ENCODE results near the gene CRYL1.

CRYL1 gene

DNA sequence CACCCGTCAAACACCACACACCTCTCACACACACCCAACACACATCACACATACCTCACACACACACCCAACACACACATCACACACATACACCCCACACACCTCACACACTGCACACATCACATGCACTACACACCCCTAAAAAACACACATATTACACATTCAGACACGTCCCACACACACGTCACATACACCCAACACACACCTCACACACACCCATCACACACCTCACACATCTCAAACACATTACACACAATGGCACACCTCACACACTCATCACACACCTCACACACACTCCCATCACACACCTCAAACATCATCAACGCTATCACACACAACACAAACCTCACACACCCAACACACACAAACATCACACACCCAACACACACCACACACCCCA is 133.1 kb downstream of the CRYL1 start:
- TF ChIP-seq GABPA (IDR thresholded peaks at IDR 0.05; ENCODE audit: low read depth) (no peak), CTCF (IDR thresholded peaks at IDR 0.05; ENCODE audit: insufficient read depth, low read length) (no peak), SPI1 (IDR thresholded peaks at IDR 0.05; ENCODE audit: borderline replicate concordance, low read depth) (no peak), POLR2AphosphoS5 (IDR thresholded peaks at IDR 0.05; ENCODE audit: low read depth) (no peak)
- TF ChIP-seq, protein P1, sequence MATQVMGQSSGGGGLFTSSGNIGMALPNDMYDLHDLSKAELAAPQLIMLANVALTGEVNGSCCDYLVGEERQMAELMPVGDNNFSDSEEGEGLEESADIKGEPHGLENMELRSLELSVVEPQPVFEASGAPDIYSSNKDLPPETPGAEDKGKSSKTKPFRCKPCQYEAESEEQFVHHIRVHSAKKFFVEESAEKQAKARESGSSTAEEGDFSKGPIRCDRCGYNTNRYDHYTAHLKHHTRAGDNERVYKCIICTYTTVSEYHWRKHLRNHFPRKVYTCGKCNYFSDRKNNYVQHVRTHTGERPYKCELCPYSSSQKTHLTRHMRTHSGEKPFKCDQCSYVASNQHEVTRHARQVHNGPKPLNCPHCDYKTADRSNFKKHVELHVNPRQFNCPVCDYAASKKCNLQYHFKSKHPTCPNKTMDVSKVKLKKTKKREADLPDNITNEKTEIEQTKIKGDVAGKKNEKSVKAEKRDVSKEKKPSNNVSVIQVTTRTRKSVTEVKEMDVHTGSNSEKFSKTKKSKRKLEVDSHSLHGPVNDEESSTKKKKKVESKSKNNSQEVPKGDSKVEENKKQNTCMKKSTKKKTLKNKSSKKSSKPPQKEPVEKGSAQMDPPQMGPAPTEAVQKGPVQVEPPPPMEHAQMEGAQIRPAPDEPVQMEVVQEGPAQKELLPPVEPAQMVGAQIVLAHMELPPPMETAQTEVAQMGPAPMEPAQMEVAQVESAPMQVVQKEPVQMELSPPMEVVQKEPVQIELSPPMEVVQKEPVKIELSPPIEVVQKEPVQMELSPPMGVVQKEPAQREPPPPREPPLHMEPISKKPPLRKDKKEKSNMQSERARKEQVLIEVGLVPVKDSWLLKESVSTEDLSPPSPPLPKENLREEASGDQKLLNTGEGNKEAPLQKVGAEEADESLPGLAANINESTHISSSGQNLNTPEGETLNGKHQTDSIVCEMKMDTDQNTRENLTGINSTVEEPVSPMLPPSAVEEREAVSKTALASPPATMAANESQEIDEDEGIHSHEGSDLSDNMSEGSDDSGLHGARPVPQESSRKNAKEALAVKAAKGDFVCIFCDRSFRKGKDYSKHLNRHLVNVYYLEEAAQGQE (IDR thresholded peaks at IDR 0.05; ENCODE audit: insufficient replicate concordance, low read depth): no peak
- Histone ChIP-seq H3K4me3 (replicated peaks; ENCODE audit: insufficient read depth, low read length) (no peak overlapping the region), H3K27ac (replicated peaks) (no peak overlapping the region), H3K27me3 (ENCODE audit: insufficient read depth, poor library complexity, severe bottlenecking) (no peaks in the 10 kb centered on the region)
- DNase-seq (ENCODE audit: low read depth in 1 of 2, low spot score in 1 of 2): no peak

DNA sequence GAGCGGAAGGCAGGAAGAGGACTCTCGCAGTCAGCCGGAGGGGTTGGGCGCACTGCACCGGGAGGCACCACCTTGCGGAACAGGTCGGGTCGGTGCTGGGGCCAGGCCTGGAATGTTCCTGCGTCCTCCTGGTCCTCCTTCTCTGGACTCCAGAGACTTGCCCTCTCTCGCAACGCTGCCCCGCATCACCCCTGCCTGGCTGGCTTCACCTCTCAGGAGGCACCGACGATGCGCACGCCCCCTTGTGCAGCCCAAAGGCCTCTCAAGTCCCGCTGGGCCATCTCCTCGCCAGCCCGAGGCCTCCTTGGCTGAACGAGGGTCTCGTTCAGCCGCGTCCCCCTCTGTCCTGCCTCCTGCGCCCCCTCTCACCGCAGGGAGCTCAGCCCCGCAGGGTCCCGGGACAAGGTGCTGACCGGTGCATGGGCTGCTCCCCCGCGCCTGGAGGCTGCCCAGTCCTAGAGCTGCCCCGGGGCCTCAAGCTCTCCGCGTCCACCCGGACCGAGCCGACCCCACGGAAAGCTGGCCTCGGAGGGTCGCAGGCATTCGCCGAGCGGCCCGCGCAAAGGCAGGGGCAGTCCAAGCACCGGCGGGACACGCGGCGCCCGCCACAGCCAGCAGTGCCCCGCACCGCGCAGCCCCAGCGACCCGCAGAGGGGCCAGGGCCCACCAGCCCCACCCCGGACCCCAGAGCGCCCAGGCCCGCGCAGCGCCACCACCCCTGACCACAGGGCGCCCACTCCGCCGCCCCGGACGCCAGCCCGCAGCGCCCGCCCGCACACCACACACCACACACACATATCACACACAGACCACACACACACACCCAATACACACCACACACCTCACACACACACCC is 133.8 kb downstream of the CRYL1 start:
- no peak for TF ChIP-seq SPI1 (IDR thresholded peaks at IDR 0.05; ENCODE audit: borderline replicate concordance, low read depth)
- Histone ChIP-seq H3K4me3 (replicated peaks; ENCODE audit: insufficient read depth, low read length) (no peak overlapping the region), H3K27ac (replicated peaks) (no peak overlapping the region), H3K27me3 (ENCODE audit: insufficient read depth, poor library complexity, severe bottlenecking) (no peaks in the 10 kb centered on the region)
- no peak for DNase-seq (ENCODE audit: low read depth in 1 of 2, low spot score in 1 of 2)

DNA sequence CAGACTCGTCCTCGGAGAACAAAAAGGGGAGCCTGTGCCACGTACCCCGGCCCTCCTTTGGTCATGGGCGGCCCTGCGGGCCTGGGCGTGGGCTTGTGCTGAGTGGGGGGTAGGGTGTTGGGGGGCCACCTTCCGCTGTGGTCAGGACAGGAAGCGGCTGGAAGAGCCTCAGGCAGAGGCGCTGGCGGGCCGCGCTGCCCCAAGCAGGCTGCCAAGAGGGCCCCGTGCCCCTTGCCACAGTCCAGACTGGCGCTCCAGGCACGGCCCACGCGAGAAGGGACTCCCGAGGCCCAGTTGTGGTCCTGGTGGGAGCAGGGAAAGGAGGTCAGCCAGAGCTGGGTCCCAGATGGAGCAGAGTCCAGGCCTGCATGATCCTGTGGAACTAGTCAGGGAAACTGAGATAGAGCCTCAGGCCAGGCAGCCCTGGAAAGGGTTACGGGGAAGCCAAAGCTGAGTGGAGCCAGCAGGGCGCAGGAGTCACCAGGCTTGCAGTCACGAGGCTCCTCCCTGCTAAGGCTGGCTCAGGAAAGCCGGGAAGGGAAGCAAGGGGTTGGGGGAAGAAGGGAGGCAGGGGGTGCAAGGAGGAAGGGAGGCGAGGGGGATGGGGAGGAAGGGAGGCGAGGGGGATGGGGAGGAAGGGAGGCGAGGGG is 135.0 kb downstream of the CRYL1 start:
- TF ChIP-seq CTCF (IDR thresholded peaks at IDR 0.05; ENCODE audit: insufficient read depth, low read length) (no peak), POLR2AphosphoS5 (IDR thresholded peaks at IDR 0.05; ENCODE audit: low read depth) (no peak), SPI1 (IDR thresholded peaks at IDR 0.05; ENCODE audit: borderline replicate concordance, low read depth) (no peak), GABPA (IDR thresholded peaks at IDR 0.05; ENCODE audit: low read depth) (no peak)
- TF ChIP-seq, protein P1 (IDR thresholded peaks at IDR 0.05; ENCODE audit: insufficient replicate concordance, low read depth): no peak
- Histone ChIP-seq H3K27me3 (ENCODE audit: insufficient read depth, poor library complexity, severe bottlenecking) (no peaks in the 10 kb centered on the region), H3K4me3 (replicated peaks; ENCODE audit: insufficient read depth, low read length) (no peak overlapping the region), H3K27ac (replicated peaks) (no peak overlapping the region)
- no peak for DNase-seq (ENCODE audit: low read depth in 1 of 2, low spot score in 1 of 2)

GRCh38 chr13:20389696-20390525 is 135.7 kb downstream of the CRYL1 start:
- TF ChIP-seq GABPA (IDR thresholded peaks at IDR 0.05; ENCODE audit: low read depth) (no peak), POLR2AphosphoS5 (IDR thresholded peaks at IDR 0.05; ENCODE audit: low read depth) (no peak), SPI1 (IDR thresholded peaks at IDR 0.05; ENCODE audit: borderline replicate concordance, low read depth) (no peak), CTCF (IDR thresholded peaks at IDR 0.05; ENCODE audit: insufficient read depth, low read length) (no peak)
- TF ChIP-seq, protein P1 (IDR thresholded peaks at IDR 0.05; ENCODE audit: insufficient replicate concordance, low read depth): no peak
- H3K4me3 ChIP-seq (replicated peaks; ENCODE audit: insufficient read depth, low read length): no peak overlapping the region
- no peaks in the 10 kb centered on the region for H3K27me3 ChIP-seq (ENCODE audit: insufficient read depth, poor library complexity, severe bottlenecking)
- H3K27ac ChIP-seq (replicated peaks): no peak overlapping the region
- DNase-seq (ENCODE audit: low read depth in 1 of 2, low spot score in 1 of 2): no peak
